A549 (cell line): ENCODE measurements around the gene LOXL1. TPM values are rescaled to one million over a fixed set of nuclear protein-coding genes. Genes with fewer than 3 reads are reported as not detected.

Source experiments
- ATAC-seq, 2 experiments: fragments of 200-7000 bp in 1 of 2; fragments of >200 bp in 1 of 2; cut with Nextera tagmentation in 1 of 2; cut with Tn5 transposase in 1 of 2; 3 replicates each; pipeline versions ENCODE4 v1.8.0 to v1.9.1; 2018 to 2020; ENCODE audit warnings: mild to moderate bottlenecking in 1 of 2, moderate library complexity in 1 of 2
- CTCF ChIA-PET: fragments of 300-600 bp; sonication (Branson Sonifier 250); formaldehyde crosslinking; extraction: SDS; loops from one replicate; lab custom pipeline; 2021; ENCODE audit warnings: antibody characterized with exemption, inconsistent platforms; lab: Yijun Ruan, JAX
- POLR2A ChIA-PET: fragments of 350-600 bp; formaldehyde crosslinking; extraction: SDS; loops from one replicate; lab custom pipeline; 2021; ENCODE audit warnings: antibody characterized with exemption, inconsistent platforms; lab: Yijun Ruan, JAX
- DNase-seq, 2 experiments: peaks; one replicate each; pipeline versions ENCODE4 v3.0.0 to v3.0.0-alpha.2; 2011 to 2016; ENCODE audit warnings: low read depth in 1 of 2, low spot score in 1 of 2
- FAIRE-seq: peaks from 2 replicates; lab custom pipeline; 2011; peaks lifted over from hg19 to GRCh38; lab: Jason Lieb, UNC
- H3K27ac ChIP-seq, 2 experiments: fragments of >200 bp; sonication (Bioruptor Twin); formaldehyde crosslinking; 3 replicates each; pipeline ENCODE4 v1.5.1; 2016 to 2017
- H3K4me1 ChIP-seq: fragments of >200 bp; sonication (Bioruptor Twin); formaldehyde crosslinking; 3 replicates; pipeline ENCODE4 v1.6.1; 2016
- H3K4me2 ChIP-seq: fragments of >200 bp; sonication (Bioruptor Twin); formaldehyde crosslinking; 3 replicates; pipeline ENCODE4 v1.6.1; 2016
- H3K4me3 ChIP-seq: fragments of >200 bp; sonication (Bioruptor Twin); formaldehyde crosslinking; 3 replicates; pipeline ENCODE4 v1.5.1; 2016
- H3K9me3 ChIP-seq: fragments of >200 bp; sonication (Bioruptor Twin); formaldehyde crosslinking; 3 replicates; pipeline ENCODE4 v1.6.1; 2016
- CEBPB ChIP-seq, 2 experiments: fragments of >200 bp in 1 of 2; sonication (Bioruptor Twin) in 1 of 2; formaldehyde crosslinking in 1 of 2; IDR thresholded peaks; 2 replicates each; pipeline ENCODE4 v1.6.1; 2012 to 2016
- CHD4 ChIP-seq: fragments of 200-600 bp; sonication (generic); IDR thresholded peaks from 2 replicates; pipeline ENCODE4 v1.6.1; 2016; ENCODE audit warnings: antibody characterized with exemption, mild to moderate bottlenecking, borderline replicate concordance
- CTCF ChIP-seq: fragments of >200 bp; sonication (Bioruptor Twin); formaldehyde crosslinking; IDR thresholded peaks from 3 replicates; pipeline ENCODE4 v1.5.1; 2016
- EHF ChIP-seq: fragments of 250-450 bp; sonication (Bioruptor Pico); IDR thresholded peaks from 2 replicates; pipeline ENCODE4 v1.5.0; 2020; ENCODE audit warnings: mild to moderate bottlenecking
- ELK1 ChIP-seq: fragments of 150-350 bp; IDR thresholded peaks from 2 replicates; pipeline ENCODE4 v1.6.1; 2014; ENCODE audit warnings: low read depth, mild to moderate bottlenecking, low read length
- FOSB ChIP-seq: fragments of 250-450 bp; sonication (Bioruptor Pico); IDR thresholded peaks from 2 replicates; pipeline ENCODE4 v1.5.0; 2020; ENCODE audit warnings: mild to moderate bottlenecking, moderate library complexity
- FOXS1 ChIP-seq: fragments of 250-450 bp; sonication (Bioruptor Pico); IDR thresholded peaks from 2 replicates; pipeline ENCODE4 v1.5.0; 2020; ENCODE audit warnings: mild to moderate bottlenecking, moderate library complexity
- HDAC2 ChIP-seq: fragments of 200-600 bp; sonication (generic); IDR thresholded peaks from 2 replicates; pipeline ENCODE4 v1.6.1; 2016
- HES2 ChIP-seq: fragments of >200 bp; sonication (Bioruptor Twin); formaldehyde crosslinking; IDR thresholded peaks from 2 replicates; pipeline ENCODE4 v1.6.1; 2016
- HOXA7 ChIP-seq: fragments of 250-450 bp; sonication (Bioruptor Pico); IDR thresholded peaks from 2 replicates; pipeline ENCODE4 v1.5.0; 2020; ENCODE audit warnings: mild to moderate bottlenecking, moderate library complexity
- JUNB ChIP-seq: fragments of >200 bp; sonication (Bioruptor Twin); formaldehyde crosslinking; IDR thresholded peaks from 2 replicates; pipeline ENCODE4 v1.6.1; 2016
- MAX ChIP-seq: IDR thresholded peaks from 2 replicates; pipeline ENCODE4 v1.6.1; 2012
- MAZ ChIP-seq: fragments of 150-350 bp; IDR thresholded peaks from 2 replicates; pipeline ENCODE4 v1.6.1; 2014; ENCODE audit warnings: antibody characterized with exemption, low read depth, low read length, borderline replicate concordance
- PHF8 ChIP-seq: fragments of 200-600 bp; sonication (generic); IDR thresholded peaks from 2 replicates; pipeline ENCODE4 v1.6.1; 2016; ENCODE audit warnings: low read depth, mild to moderate bottlenecking, antibody characterized with exemption, moderate library complexity, borderline replicate concordance
- POLR2A ChIP-seq: IDR thresholded peaks from 2 replicates; pipeline ENCODE4 v1.6.1; 2012; ENCODE audit warnings: mild to moderate bottlenecking, low read length
- RCOR1 ChIP-seq: fragments of 150-350 bp; IDR thresholded peaks from 2 replicates; pipeline ENCODE4 v1.6.1; 2014; ENCODE audit warnings: antibody characterized with exemption, low read length, low read depth
- RNF2 ChIP-seq: fragments of 200-600 bp; sonication (generic); IDR thresholded peaks from 2 replicates; pipeline ENCODE4 v1.6.1; 2016; ENCODE audit warnings: low read depth, mild to moderate bottlenecking, antibody characterized with exemption, moderate library complexity, borderline replicate concordance
- ZFP36 ChIP-seq: fragments of 450-650 bp; IDR thresholded peaks from 2 replicates; pipeline ENCODE4 v1.6.1; 2014; ENCODE audit warnings: borderline replicate concordance; ENCODE audit not compliant: partially characterized antibody
- WGBS: methylation state at CpG from one replicate; pipeline ENCODE4 v1.1.6; 2017; ENCODE audit errors: missing lambda C conversion rate; 5-methylcytosine and 5-hydroxymethylcytosine counted together
- polyA plus RNA-seq, 4 experiments: library from polyadenylated mRNA; depleted of rRNA in 3 of 4; stranded (reverse); fragments of >200 nt; fragmentation: RNase III in 1 of 4; extraction: RNeasy Plus Mini Kit Qiagen cat#74134 plus additional on column Dnase treatment in 1 of 4; gene quantifications; 2 replicates in 3 of 4; 3 replicates in 1 of 4; pipeline ENCODE4 v1.2.3, GENCODE V29; 2011 to 2017

Gene LOXL1
- polyA plus RNA-seq, 2 of the 4 experiments (the other 2 are of a cell fraction), result 0.62 to 0.65 TPM

- no peak for FAIRE-seq
- ChIA-PET CTCF (interaction anchor here (0.7 to 1.2 kb wide), 5 partner anchors 9 to 34 kb away, joined by 3 to 4 read pairs (median 3); no protein-coding TSS in a partner anchor), POLR2A (no interaction called here)
- Histone ChIP-seq H3K9me3 (no peaks in the 10 kb centered on the region), H3K4me3 (no peak overlapping the region), H3K4me1 (peaks cover 10% of the 10 kb centered on the region; the same call in 2 of the 3 replicates), H3K4me2 (no peak overlapping the region), H3K27ac (no peak overlapping the region)
- no peak for ATAC-seq
- TF ChIP-seq CEBPB (IDR thresholded peaks at IDR 0.05) (no peak), MAZ (no peak), CHD4 (no peak), HES2 (no peak), FOXS1 (CRISPR knock-in tag) (no peak), RNF2 (no peak), ZFP36 (no peak), CTCF (no peak), HDAC2 (no peak), HOXA7 (CRISPR knock-in tag) (no peak), MAX (no peak), EHF (no peak), PHF8 (no peak), RCOR1 (no peak), FOSB (no peak), JUNB (no peak)
- 90% methylated on average over 3 of the region's 6 CpGs for WGBS
- DNase-seq, result no peak
Observed at GRCh38 chr15:73942751-73943270, 16.5 kb downstream of the LOXL1 start.

GRCh38 chr15:73944161-73945129 lies 18.2 kb downstream of the LOXL1 start:
- Histone ChIP-seq H3K4me1 (peaks cover 10% of the 10 kb centered on the region; the same call in 2 of the 3 replicates), H3K27ac (no peak overlapping the region)

GRCh38 chr15:73945130-73945508 lies 18.9 kb downstream of the LOXL1 start:
- 62% methylated on average over 4 of the region's 4 CpGs for WGBS
- FAIRE-seq (no peak), ATAC-seq (no peak)
- no peak overlapping the region for H3K4me2 ChIP-seq
- CTCF ChIA-PET, result interaction anchor here (0.6 to 1.1 kb wide), 2 partner anchors 27 to 276 kb away, joined by 3 to 4 read pairs; no protein-coding TSS in a partner anchor
- TF ChIP-seq ZFP36 (peak; percentile 89), POLR2A (no peak)
- TF ChIP-seq, all 56 proteins: peak for 1
- POLR2A ChIA-PET, result no interaction called here
- Histone ChIP-seq H3K27ac (no peak overlapping the region), H3K9me3 (no peaks in the 10 kb centered on the region), H3K4me1 (peaks cover 10% of the 10 kb centered on the region; the same call in 2 of the 3 replicates), H3K4me3 (no peak overlapping the region)
- DNase-seq, result no peak

More at GRCh38 chr15:73944161-73945129, 18.2 kb downstream of the LOXL1 start:
- H3K4me2 ChIP-seq, result no peak overlapping the region
- CTCF ChIA-PET, result interaction anchor here (0.6 to 1.1 kb wide), 2 partner anchors 28 to 275 kb away, joined by 3 to 4 read pairs; no protein-coding TSS in a partner anchor
- POLR2A ChIA-PET, result no interaction called here
- no peaks in the 10 kb centered on the region for H3K9me3 ChIP-seq
- no peak for TF ChIP-seq ELK1
- ATAC-seq (no peak), FAIRE-seq (no peak), DNase-seq (no peak)
- 88% methylated on average over 10 of the region's 13 CpGs for WGBS
- no peak overlapping the region for H3K4me3 ChIP-seq
